HepG2 (cell line): ENCODE measurements around the gene CHD9NB. TPM values are rescaled to one million over a fixed set of nuclear protein-coding genes. Genes with fewer than 3 reads are reported as not detected.

ENCODE experiments used
- ATAC-seq: fragments of 200-7000 bp; cut with Tn5 transposase; 3 replicates; pipeline ENCODE4 v1.9.1; 2020; ENCODE audit warnings: mild to moderate bottlenecking, moderate library complexity
- BruUV-seq: library from RNA; stranded (reverse); fragments of 400-500 nt; replicated peaks from 2 replicates; lab custom pipeline; 2021; lab: Mats Ljungman, UMichigan
- CTCF ChIA-PET: fragments of 300-600 bp; formaldehyde crosslinking; extraction: SDS; loops from one replicate; lab custom pipeline; 2021; ENCODE audit warnings: low total read pairs, inconsistent platforms, low intra/inter-chr PET ratio; lab: Yijun Ruan, JAX
- POLR2A ChIA-PET: fragments of 350-600 bp; sonication (Branson Sonifier 250); formaldehyde crosslinking; loops from one replicate; lab custom pipeline; 2020; ENCODE audit warnings: antibody characterized with exemption, inconsistent platforms; lab: Yijun Ruan, JAX
- DNase-seq: peaks from one replicate; pipeline ENCODE4 v3.0.0-alpha.2; 2015; ENCODE audit warnings: low spot score
- FAIRE-seq: peaks from 3 replicates; lab custom pipeline; 2011; peaks lifted over from hg19 to GRCh38; lab: Jason Lieb, UNC
- H2AFZ ChIP-seq: one replicate; pipeline ENCODE4 v1.6.1; 2011; ENCODE audit warnings: low read length, inconsistent platforms
- H3K27ac ChIP-seq: fragments of 300-600 bp; 3 replicates; pipeline ENCODE4 v1.8.0; 2011; ENCODE audit warnings: mixed run types, mild to moderate bottlenecking, mixed read lengths, low read length, inconsistent platforms; ENCODE audit not compliant: insufficient read depth; ENCODE audit errors: extremely low read length
- H3K27me3 ChIP-seq, 2 experiments: fragments of 200-600 bp in 1 of 2; 2 replicates in 1 of 2; 3 replicates in 1 of 2; pipeline versions ENCODE4 v1.6.0 to v1.8.0; 2011; ENCODE audit warnings: low read length in 2 of 2, mild to moderate bottlenecking in 2 of 2, moderate library complexity in 2 of 2, inconsistent platforms in 1 of 2; ENCODE audit not compliant: insufficient read depth in 2 of 2, control insufficient read depth in 1 of 2
- H3K36me3 ChIP-seq, 2 experiments: fragments of 200-600 bp in 1 of 2; replicated peaks in 1 of 2; 2 replicates in 1 of 2; 3 replicates in 1 of 2; pipeline versions ENCODE4 v1.5.1 to v1.8.0; 2011; ENCODE audit warnings: low read length in 2 of 2, inconsistent platforms in 1 of 2; ENCODE audit not compliant: insufficient read depth in 2 of 2, control insufficient read depth in 1 of 2
- H3K4me1 ChIP-seq: 2 replicates; pipeline ENCODE4 v1.5.1; 2012; ENCODE audit warnings: low read length, inconsistent platforms; ENCODE audit not compliant: insufficient read depth
- H3K4me2 ChIP-seq: 2 replicates; pipeline ENCODE4 v1.6.0; 2011; ENCODE audit warnings: low read depth, low read length, inconsistent platforms
- H3K4me3 ChIP-seq, 3 experiments: fragments of 200-600 bp in 1 of 3; sonication (generic), shearing (Covaris generic) in 1 of 3; replicated peaks in 1 of 3; 2 replicates each; pipeline ENCODE4 v1.5.1; 2011 to 2016; ENCODE audit warnings: low read length in 3 of 3, inconsistent platforms in 2 of 3, low read depth in 2 of 3, mild to moderate bottlenecking in 2 of 3, control low read depth in 1 of 3, mixed read lengths in 1 of 3; ENCODE audit not compliant: insufficient read depth in 1 of 3
- H3K79me2 ChIP-seq: one replicate; pipeline ENCODE4 v1.6.1; 2011; ENCODE audit warnings: low read length, inconsistent platforms; ENCODE audit not compliant: insufficient read depth
- H3K9ac ChIP-seq: 2 replicates; pipeline ENCODE4 v1.6.0; 2011; ENCODE audit warnings: mild to moderate bottlenecking, low read depth, low read length, inconsistent platforms; ENCODE audit not compliant: insufficient read depth
- H3K9me3 ChIP-seq: 2 replicates; pipeline ENCODE4 v1.5.1; 2012; ENCODE audit warnings: mild to moderate bottlenecking, low read length
- H4K20me1 ChIP-seq: 2 replicates; pipeline ENCODE4 v1.6.0; 2011; ENCODE audit warnings: inconsistent platforms, mild to moderate bottlenecking, low read length, moderate library complexity; ENCODE audit not compliant: insufficient read depth
- ARNT ChIP-seq: fragments of 450-650 bp; IDR thresholded peaks from 2 replicates; pipeline ENCODE4 v1.6.1; 2017
- FOXO1 ChIP-seq: sonication (generic); formaldehyde crosslinking; IDR thresholded peaks from 2 replicates; pipeline ENCODE4 v1.4.0; 2020; ENCODE audit warnings: missing genetic modification reagents
- GATA4 ChIP-seq: sonication (generic); IDR thresholded peaks from 2 replicates; pipeline ENCODE4 v1.6.1; 2016; ENCODE audit warnings: antibody characterized with exemption, low read depth, borderline replicate concordance
- HNF4A ChIP-seq: sonication (generic); formaldehyde crosslinking; IDR thresholded peaks from 2 replicates; pipeline ENCODE4 v1.4.0; 2020; ENCODE audit warnings: missing genetic modification reagents
- PAXIP1 ChIP-seq: sonication (generic); formaldehyde crosslinking; conservative IDR thresholded peaks from 2 replicates; pipeline ENCODE4 v1.4.0; 2020; ENCODE audit warnings: mild to moderate bottlenecking, missing genetic modification reagents, moderate library complexity
- TBX2 ChIP-seq: sonication (generic); formaldehyde crosslinking; IDR thresholded peaks from 2 replicates; pipeline ENCODE4 v1.5.0; 2020; ENCODE audit warnings: missing genetic modification reagents, mild to moderate bottlenecking, borderline replicate concordance
- TCF12 ChIP-seq, 2 experiments: fragments of 450-650 bp in 1 of 2; sonication (generic) in 1 of 2; formaldehyde crosslinking in 1 of 2; IDR thresholded peaks; 2 replicates each; pipeline versions ENCODE4 v1.6.1 to v1.8.0; 2017 to 2022; ENCODE audit warnings: antibody characterized with exemption in 1 of 2, mild to moderate bottlenecking in 1 of 2, missing genetic modification reagents in 1 of 2, moderate library complexity in 1 of 2
- THYN1 ChIP-seq: sonication (generic); formaldehyde crosslinking; IDR thresholded peaks from 2 replicates; pipeline ENCODE4 v1.8.1; 2023; ENCODE audit warnings: low read depth, mild to moderate bottlenecking, moderate library complexity, missing genetic modification reagents, borderline replicate concordance
- ZBTB21 ChIP-seq: sonication (generic); formaldehyde crosslinking; IDR thresholded peaks from 2 replicates; pipeline ENCODE4 v1.4.0; 2020; ENCODE audit warnings: missing genetic modification reagents
- ZNF138 ChIP-seq: sonication (generic); formaldehyde crosslinking; IDR thresholded peaks from 2 replicates; pipeline ENCODE4 v1.5.0; 2020; ENCODE audit warnings: mild to moderate bottlenecking, low read depth, missing genetic modification reagents
- ZNF75D ChIP-seq: sonication (generic); formaldehyde crosslinking; IDR thresholded peaks from 2 replicates; pipeline ENCODE4 v1.8.1; 2023; ENCODE audit warnings: missing genetic modification reagents, mild to moderate bottlenecking, borderline replicate concordance
- ZNF775 ChIP-seq: sonication (generic); formaldehyde crosslinking; IDR thresholded peaks from 2 replicates; pipeline ENCODE4 v1.4.0; 2020; ENCODE audit warnings: missing genetic modification reagents, mild to moderate bottlenecking, moderate library complexity, borderline replicate concordance
- in situ Hi-C: cut with HindIII; loops from 2 replicates; pipeline ENCODE4 v1.10.0; 2017; ENCODE audit warnings: low pct_unique_long_range_greater_than_20kb; ENCODE audit not compliant: extremely low pct_ligation_motif_present
- intact Hi-C: fragments of 100-400 bp; cut with micrococcal nuclease; formaldehyde crosslinking; loops from one replicate; pipeline ENCODE4 v1.10.0; 2022; ENCODE audit not compliant: unreplicated experiment
- polyA plus RNA-seq, 8 experiments: library from polyadenylated mRNA; depleted of rRNA in 3 of 8; stranded (reverse) in 7 of 8; unstranded in 1 of 8; fragments of >200 nt; fragmentation: Illumina TruSeq in 4 of 8; extraction: Trizol in 4 of 8; gene quantifications; 2 replicates each; pipeline versions ENCODE4 v1.2.1 to v1.2.3, GENCODE V29; 2011 to 2016; ENCODE audit warnings: low read depth in 4 of 8, missing spikeins in 1 of 8, mixed read lengths in 1 of 8; ENCODE audit not compliant: insufficient read depth in 1 of 8
- total RNA-seq, 5 experiments: library from RNA; depleted of rRNA; stranded (reverse); fragments of >200 nt; fragmentation: Illumina TruSeq; extraction: Trizol; gene quantifications; 2 replicates each; pipeline ENCODE4 v1.2.3, GENCODE V29; 2016; ENCODE audit warnings: low read depth in 1 of 5
- TF ChIP-seq, protein P1 (sequence below): sonication (generic); formaldehyde crosslinking; IDR thresholded peaks from 2 replicates; pipeline ENCODE4 v1.5.1; 2020; ENCODE audit warnings: mild to moderate bottlenecking, missing genetic modification reagents, borderline replicate concordance
- TF ChIP-seq, protein P2 (sequence below): sonication (generic); IDR thresholded peaks from 2 replicates; pipeline ENCODE4 v1.6.1; 2016; ENCODE audit warnings: low read depth, borderline replicate concordance

The CHD9NB gene
- total and polyA plus RNA-seq, 2 of the 13 experiments (the other 11 are each of a cell fraction or from before 2014, with no cell fraction given), result 0.17 to 0.18 TPM

GRCh38 chr16:53081032-53081424, 28.3 kb upstream of the CHD9NB start:
- H3K27me3 ChIP-seq, result no peaks in the 10 kb centered on the region
- TF ChIP-seq FOXO1 (CRISPR knock-in tag), result no peak
- no peak for TF ChIP-seq ZNF775
- no peak for TF ChIP-seq PAXIP1 (CRISPR knock-in tag)
- no peak for TF ChIP-seq ZNF75D (CRISPR knock-in tag)
- TF ChIP-seq THYN1 (CRISPR knock-in tag), result no peak
- TF ChIP-seq, protein P1, sequence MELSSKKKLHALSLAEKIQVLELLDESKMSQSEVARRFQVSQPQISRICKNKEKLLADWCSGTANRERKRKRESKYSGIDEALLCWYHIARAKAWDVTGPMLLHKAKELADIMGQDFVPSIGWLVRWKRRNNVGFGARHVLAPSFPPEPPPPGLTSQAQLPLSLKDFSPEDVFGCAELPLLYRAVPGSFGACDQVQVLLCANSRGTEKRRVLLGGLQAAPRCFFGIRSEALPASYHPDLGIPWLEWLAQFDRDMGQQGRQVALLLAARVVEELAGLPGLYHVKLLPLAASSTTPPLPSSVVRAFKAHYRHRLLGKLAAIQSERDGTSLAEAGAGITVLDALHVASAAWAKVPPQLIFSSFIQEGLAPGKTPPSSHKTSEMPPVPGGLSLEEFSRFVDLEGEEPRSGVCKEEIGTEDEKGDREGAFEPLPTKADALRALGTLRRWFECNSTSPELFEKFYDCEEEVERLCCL, result no peak
- no peak for TF ChIP-seq GATA4
- TF ChIP-seq TBX2 (CRISPR knock-in tag), result no peak
- TF ChIP-seq ARNT, result no peak
- no peak for TF ChIP-seq HNF4A
- TF ChIP-seq, protein P2, sequence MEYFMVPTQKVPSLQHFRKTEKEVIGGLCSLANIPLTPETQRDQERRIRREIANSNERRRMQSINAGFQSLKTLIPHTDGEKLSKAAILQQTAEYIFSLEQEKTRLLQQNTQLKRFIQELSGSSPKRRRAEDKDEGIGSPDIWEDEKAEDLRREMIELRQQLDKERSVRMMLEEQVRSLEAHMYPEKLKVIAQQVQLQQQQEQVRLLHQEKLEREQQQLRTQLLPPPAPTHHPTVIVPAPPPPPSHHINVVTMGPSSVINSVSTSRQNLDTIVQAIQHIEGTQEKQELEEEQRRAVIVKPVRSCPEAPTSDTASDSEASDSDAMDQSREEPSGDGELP, result no peak
- no peak for TF ChIP-seq TCF12 (IDR thresholded peaks at IDR 0.05)
- no peak for TF ChIP-seq TCF12 (CRISPR knock-in tag; IDR thresholded peaks at IDR 0.05)
- no peak for TF ChIP-seq ZBTB21 (CRISPR knock-in tag)
- no peak for TF ChIP-seq ZNF138 (CRISPR knock-in tag)
- no peak overlapping the region for H3K27ac ChIP-seq
- intact Hi-C loops (no loop called here), in situ Hi-C loops (no loop called here)
- H3K9me3 ChIP-seq, result no peaks in the 10 kb centered on the region
- no peak for FAIRE-seq
- H3K36me3 ChIP-seq, result peaks cover 2 to 3% of the 10 kb centered on the region in 2 experiments; a peak in 2 of 5 replicates
- no peak overlapping the region for H2AFZ ChIP-seq
- ChIA-PET POLR2A (no interaction called here), CTCF (no interaction called here)
- no peak for ATAC-seq
- no peak overlapping the region for H3K4me2 ChIP-seq
- no TSS peak for BruUV-seq
- H3K9ac ChIP-seq, result no peak overlapping the region
- no peak overlapping the region for H3K4me3 ChIP-seq
- peaks cover 40% of the 10 kb centered on the region for H3K79me2 ChIP-seq
- peaks cover 11% of the 10 kb centered on the region; the same call in 1 of the 2 replicates for H4K20me1 ChIP-seq
- peaks cover 13% of the 10 kb centered on the region for H3K4me1 ChIP-seq
- DNase-seq, result no peak
